ENCODE measurements around the gene SLC15A5. TPM values are rescaled to one million over a fixed set of nuclear protein-coding genes. Genes with fewer than 3 reads are reported as not detected.

Gene SLC15A5
- total and polyA plus RNA-seq, 2 of the 8 experiments (the other 6 are each of a cell fraction or from before 2014, with no cell fraction given): not detected

GRCh38 chr12:16238661-16239060 is 38.8 kb downstream of the SLC15A5 start (continued):
- TF ChIP-seq BRCA1 (IDR thresholded peaks at IDR 0.05; ENCODE audit: low read depth, low read length): no peak

All from H1 (cell line).